ENCODE data around the gene HHATL. TPM values are rescaled to one million over a fixed set of nuclear protein-coding genes. Genes with fewer than 3 reads are reported as not detected.

HHATL gene
- total RNA-seq, 1 donor from 2014 or later: not detected

GRCh38 chr3:42666577-42666998 lies 36.0 kb downstream of the HHATL start:
- DNase-seq (ENCODE audit: low read depth in 2 of 2): no peak

- DNase-seq (ENCODE audit: low read depth in 2 of 2): no peak
These were observed 36.6 kb downstream of the HHATL start for GRCh38 chr3:42666022-42666421.

GRCh38 chr3:42665050-42665878 lies 37.3 kb downstream of the HHATL start:
- no peak for DNase-seq (ENCODE audit: low read depth in 2 of 2)

- no peak for DNase-seq (ENCODE audit: low read depth in 2 of 2)
These were observed 38.2 kb downstream of the HHATL start for GRCh38 chr3:42664438-42664803.

- DNase-seq (ENCODE audit: low read depth in 2 of 2): no peak
These were observed 38.8 kb downstream of the HHATL start for GRCh38 chr3:42663581-42664437.

- DNase-seq (ENCODE audit: low read depth in 2 of 2): no peak
These were observed 39.6 kb downstream of the HHATL start for GRCh38 chr3:42662813-42663535.

- no peak for DNase-seq (ENCODE audit: low read depth in 2 of 2)
These were observed 40.4 kb downstream of the HHATL start for GRCh38 chr3:42662037-42662812.

GRCh38 chr3:42661593-42662022 lies 41.0 kb downstream of the HHATL start:
- no peak for DNase-seq (ENCODE audit: low read depth in 2 of 2)

GRCh38 chr3:42660898-42661297 lies 41.7 kb downstream of the HHATL start:
- no peak for DNase-seq (ENCODE audit: low read depth in 2 of 2)

- no peak for DNase-seq (ENCODE audit: low read depth in 2 of 2)
These were observed 42.4 kb downstream of the HHATL start for GRCh38 chr3:42660131-42660715.

- DNase-seq (ENCODE audit: low read depth in 2 of 2): no peak
These were observed 43.0 kb downstream of the HHATL start for GRCh38 chr3:42659451-42660130.

GRCh38 chr3:42658771-42659390 lies 43.7 kb downstream of the HHATL start:
- no peak for DNase-seq (ENCODE audit: low read depth in 2 of 2)

GRCh38 chr3:42658091-42658770 lies 44.4 kb downstream of the HHATL start:
- no peak for DNase-seq (ENCODE audit: low read depth in 2 of 2)

GRCh38 chr3:42657675-42658074 lies 44.9 kb downstream of the HHATL start:
- no peak for DNase-seq (ENCODE audit: low read depth in 2 of 2)

- DNase-seq (ENCODE audit: low read depth in 2 of 2): no peak
These were observed 45.7 kb downstream of the HHATL start for GRCh38 chr3:42656680-42657610.

GRCh38 chr3:42655980-42656679 lies 46.5 kb downstream of the HHATL start:
- DNase-seq (ENCODE audit: low read depth in 2 of 2): peak in 1 of 2 donors; percentile 45

- peak in 1 of 2 donors; percentile 11 for DNase-seq (ENCODE audit: low read depth in 2 of 2)
These were observed 47.2 kb downstream of the HHATL start for GRCh38 chr3:42655331-42655888.
